ENCODE data around the gene NXPH2.

NXPH2 gene

GRCh38 chr2:138632066-138632620, 148.0 kb downstream of the NXPH2 start:
- Histone ChIP-seq H3K27ac (ENCODE audit: low read depth, low read length) (no peak overlapping the region), H3K27me3 (ENCODE audit: control insufficient read depth in 1 of 2, insufficient read depth in 2 of 2, low read length in 2 of 2) (no peaks in the 10 kb centered on the region), H3K4me1 (ENCODE audit: insufficient read depth, low read length) (no peaks in the 10 kb centered on the region), H3K9ac (ENCODE audit: low read length) (no peak overlapping the region), H3K36me3 (ENCODE audit: insufficient read depth, low read length) (no peaks in the 10 kb centered on the region), H3K9me3 (ENCODE audit: low read length) (no peaks in the 10 kb centered on the region), H3K4me3 (ENCODE audit: low read depth in 1 of 2, low read length in 2 of 2) (no peak overlapping the region)

DNA sequence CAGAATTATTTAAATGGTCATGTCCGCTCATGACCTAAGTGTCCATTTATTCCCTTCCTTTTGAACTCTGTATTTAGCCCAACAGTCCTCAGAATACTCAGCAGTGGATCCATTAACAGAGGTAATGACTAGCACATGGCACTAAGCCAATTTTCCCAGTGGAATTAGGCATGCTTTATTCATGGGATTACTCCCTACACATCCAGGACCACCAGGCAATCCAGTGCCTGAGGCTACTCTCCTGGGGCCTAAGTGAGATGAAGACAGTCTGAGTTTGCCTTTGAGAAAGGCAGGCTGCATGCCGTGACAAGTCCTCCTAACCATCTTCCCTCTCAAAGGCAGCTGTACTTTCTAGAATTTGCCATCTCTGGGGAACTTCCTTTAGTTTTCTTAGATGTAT, 150.0 kb downstream of the NXPH2 start:
- Histone ChIP-seq H3K27ac (ENCODE audit: low read depth, low read length) (no peak overlapping the region), H3K36me3 (ENCODE audit: insufficient read depth, low read length) (no peaks in the 10 kb centered on the region), H3K4me3 (ENCODE audit: low read depth in 1 of 2, low read length in 2 of 2) (no peak overlapping the region), H3K4me1 (ENCODE audit: insufficient read depth, low read length) (no peaks in the 10 kb centered on the region), H3K27me3 (ENCODE audit: control insufficient read depth in 1 of 2, insufficient read depth in 2 of 2, low read length in 2 of 2) (no peaks in the 10 kb centered on the region), H3K9me3 (ENCODE audit: low read length) (no peaks in the 10 kb centered on the region), H3K9ac (ENCODE audit: low read length) (no peak overlapping the region)

GRCh38 chr2:138626148-138626547, 154.0 kb downstream of the NXPH2 start:
- Histone ChIP-seq H3K36me3 (ENCODE audit: insufficient read depth, low read length) (no peaks in the 10 kb centered on the region), H3K4me3 (ENCODE audit: low read depth in 1 of 2, low read length in 2 of 2) (no peak overlapping the region), H3K4me1 (ENCODE audit: insufficient read depth, low read length) (no peaks in the 10 kb centered on the region), H3K27me3 (ENCODE audit: control insufficient read depth in 1 of 2, insufficient read depth in 2 of 2, low read length in 2 of 2) (no peaks in the 10 kb centered on the region), H3K9me3 (ENCODE audit: low read length) (no peaks in the 10 kb centered on the region), H3K9ac (ENCODE audit: low read length) (no peak overlapping the region), H3K27ac (ENCODE audit: low read depth, low read length) (no peak overlapping the region)

GRCh38 chr2:138622613-138623012, 157.6 kb downstream of the NXPH2 start:
- Histone ChIP-seq H3K4me3 (ENCODE audit: low read depth in 1 of 2, low read length in 2 of 2) (no peak overlapping the region), H3K27me3 (ENCODE audit: control insufficient read depth in 1 of 2, insufficient read depth in 2 of 2, low read length in 2 of 2) (no peaks in the 10 kb centered on the region), H3K9me3 (ENCODE audit: low read length) (no peaks in the 10 kb centered on the region), H3K27ac (ENCODE audit: low read depth, low read length) (no peak overlapping the region), H3K4me1 (ENCODE audit: insufficient read depth, low read length) (no peaks in the 10 kb centered on the region), H3K9ac (ENCODE audit: low read length) (no peak overlapping the region), H3K36me3 (ENCODE audit: insufficient read depth, low read length) (no peaks in the 10 kb centered on the region)

GRCh38 chr2:138621139-138621538, 159.1 kb downstream of the NXPH2 start:
- H3K9ac ChIP-seq (ENCODE audit: low read length): no peak overlapping the region
- no peaks in the 10 kb centered on the region for H3K4me1 ChIP-seq (ENCODE audit: insufficient read depth, low read length)
- H3K4me3 ChIP-seq (ENCODE audit: low read depth in 1 of 2, low read length in 2 of 2): no peak overlapping the region
- no peaks in the 10 kb centered on the region for H3K36me3 ChIP-seq (ENCODE audit: insufficient read depth, low read length)
- no peaks in the 10 kb centered on the region for H3K27me3 ChIP-seq (ENCODE audit: control insufficient read depth in 1 of 2, insufficient read depth in 2 of 2, low read length in 2 of 2)
- H3K27ac ChIP-seq (ENCODE audit: low read depth, low read length): no peak overlapping the region
- H3K9me3 ChIP-seq (ENCODE audit: low read length): no peaks in the 10 kb centered on the region

DNA sequence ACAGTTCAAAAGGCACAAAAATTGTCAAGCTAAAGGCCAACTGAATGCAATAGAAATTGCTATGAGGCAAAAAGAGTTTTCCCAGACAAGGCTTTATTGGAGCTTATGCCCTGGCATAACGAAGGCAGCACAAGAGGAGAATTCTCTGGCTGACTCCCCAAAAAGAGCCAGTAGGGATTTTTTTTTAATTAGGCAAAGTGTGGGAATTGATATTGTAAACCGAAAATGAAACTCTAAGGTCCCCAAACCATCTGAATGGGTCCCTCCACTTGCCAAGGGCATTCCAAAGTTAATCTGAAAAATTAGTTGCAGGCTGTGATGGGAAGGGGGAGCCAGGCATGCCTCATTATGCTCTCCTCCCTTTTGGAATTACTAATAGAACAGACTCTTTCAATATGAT, 159.8 kb downstream of the NXPH2 start:
- H3K4me3 ChIP-seq (ENCODE audit: low read depth in 1 of 2, low read length in 2 of 2): no peak overlapping the region
- no peak overlapping the region for H3K9ac ChIP-seq (ENCODE audit: low read length)
- no peaks in the 10 kb centered on the region for H3K9me3 ChIP-seq (ENCODE audit: low read length)
- H3K36me3 ChIP-seq (ENCODE audit: insufficient read depth, low read length): no peaks in the 10 kb centered on the region
- H3K4me1 ChIP-seq (ENCODE audit: insufficient read depth, low read length): no peaks in the 10 kb centered on the region
- no peak overlapping the region for H3K27ac ChIP-seq (ENCODE audit: low read depth, low read length)
- no peaks in the 10 kb centered on the region for H3K27me3 ChIP-seq (ENCODE audit: control insufficient read depth in 1 of 2, insufficient read depth in 2 of 2, low read length in 2 of 2)
